Lung (tissue), 12 donors: Measurements from ENCODE around the gene MR1. TPM values are rescaled to one million over a fixed set of nuclear protein-coding genes. Genes with fewer than 3 reads are reported as not detected.

Source experiments
- ATAC-seq: fragments of 200-7000 bp; cut with Tn5 transposase; one replicate; pipeline ENCODE4 v1.9.1; 2020; ENCODE audit warnings: moderate number of reproducible peaks; ENCODE audit not compliant: insufficient read depth, low FRiP score
- DNase-seq, 3 donors: peaks; one replicate each; pipeline ENCODE4 v3.0.0-alpha.2; 2013 to 2017
- H3K27ac ChIP-seq, 2 donors: one replicate each; pipeline ENCODE4 v1.5.1; 2013; ENCODE audit warnings: mild to moderate bottlenecking in 2 of 2, moderate library complexity in 2 of 2, control low read depth in 1 of 2, inconsistent platforms in 1 of 2, low read depth in 1 of 2, low read length in 1 of 2
- H3K27me3 ChIP-seq, 3 donors: one replicate each; pipeline ENCODE4 v1.5.1; 2013; ENCODE audit warnings: low read length in 2 of 3; ENCODE audit not compliant: control insufficient read depth in 3 of 3, insufficient read depth in 3 of 3
- H3K36me3 ChIP-seq, 4 donors: one replicate each; pipeline ENCODE4 v1.5.1; 2013; ENCODE audit warnings: low read length in 4 of 4, mild to moderate bottlenecking in 1 of 4, moderate library complexity in 1 of 4; ENCODE audit not compliant: control insufficient read depth in 4 of 4, insufficient read depth in 4 of 4
- H3K4me1 ChIP-seq, 5 donors: one replicate each; pipeline ENCODE4 v1.5.1; 2013; ENCODE audit warnings: low read length in 5 of 5, mild to moderate bottlenecking in 2 of 5, moderate library complexity in 1 of 5; ENCODE audit not compliant: control insufficient read depth in 5 of 5, insufficient read depth in 5 of 5
- H3K4me3 ChIP-seq: one replicate; pipeline ENCODE4 v1.5.1; 2013; ENCODE audit warnings: mild to moderate bottlenecking, control low read depth, moderate library complexity
- H3K9ac ChIP-seq, 2 donors: one replicate each; pipeline ENCODE4 v1.5.1; 2013; ENCODE audit warnings: low read length in 2 of 2, control low read depth in 1 of 2; ENCODE audit not compliant: insufficient read depth in 1 of 2
- H3K9me3 ChIP-seq, 4 donors: one replicate each; pipeline ENCODE4 v1.5.1; 2013; ENCODE audit warnings: low read length in 3 of 4, mild to moderate bottlenecking in 1 of 4, moderate library complexity in 1 of 4; ENCODE audit not compliant: control insufficient read depth in 4 of 4, insufficient read depth in 3 of 4
- CTCF ChIP-seq: IDR thresholded peaks from 2 replicates; pipeline ENCODE4 v1.5.1; 2012; ENCODE audit warnings: mild to moderate bottlenecking; ENCODE audit errors: control extremely low read depth, extremely low read depth
- WGBS, 2 donors: extraction: QIAGEN DNeasy Blood & Tissue Kit; methylation state at CpG; one replicate each; pipeline ENCODE4 v1.1.7; 2013; 5-methylcytosine and 5-hydroxymethylcytosine counted together
- polyA plus RNA-seq, 2 donors: library from polyadenylated mRNA; stranded (reverse); fragments of 200-250 nt; gene quantifications; one replicate each; pipeline ENCODE4 v1.2.1, GENCODE V29; 2013
- total RNA-seq, 2 donors: library from RNA; depleted of rRNA in 1 of 2; stranded (reverse); fragments of >200 nt in 1 of 2; gene quantifications; one replicate each; pipeline ENCODE4 v1.2.1, GENCODE V29; 2014 to 2021
- donor health status: control.
- donor health status: control.
- donor health status: Bipolar disorder and iron deficiency.
- donor health status: healthy.
- donor health status: DM: yes; HTN: yes; CAD: no.

The MR1 gene
- total and polyA plus RNA-seq, 4 donors = 8.1 to 31.0 (median 23.9) TPM

- H3K27me3 ChIP-seq = no peaks in the 10 kb centered on the region
- WGBS, 2 donors = 22 to 61% methylated on average over 5 of the region's 5 CpGs
- no peak for TF ChIP-seq CTCF
- peaks cover 0 to 20% (median 3%) of the 10 kb centered on the region in 5 donors for H3K4me1 ChIP-seq
- no peak overlapping the region for H3K9ac ChIP-seq
- no peak for ATAC-seq
- no peaks in the 10 kb centered on the region for H3K9me3 ChIP-seq
- no peak overlapping the region for H3K27ac ChIP-seq
- H3K4me3 ChIP-seq = no peak overlapping the region
- no peak for DNase-seq
- no peaks in the 10 kb centered on the region for H3K36me3 ChIP-seq
Measured at GRCh38 chr1:181086926-181087325, 53.1 kb downstream of the MR1 start.

- WGBS, 2 donors = 39 to 63% methylated on average over 8 of the region's 8 CpGs
- H3K9ac ChIP-seq = no peak overlapping the region
- no peaks in the 10 kb centered on the region for H3K9me3 ChIP-seq
- no peaks in the 10 kb centered on the region for H3K36me3 ChIP-seq
- ATAC-seq (no peak), DNase-seq (no peak)
- no peaks in the 10 kb centered on the region for H3K27me3 ChIP-seq
- no peak overlapping the region for H3K27ac ChIP-seq
- H3K4me1 ChIP-seq = peaks cover 0 to 20% (median 6%) of the 10 kb centered on the region in 5 donors
- no peak for TF ChIP-seq CTCF
- no peak overlapping the region for H3K4me3 ChIP-seq
Measured at GRCh38 chr1:181087400-181087901, 53.7 kb downstream of the MR1 start.

- ATAC-seq (peak; percentile 87), DNase-seq (peak; percentile 97 to 98 (median 98))
- Histone ChIP-seq H3K9me3 (no peaks in the 10 kb centered on the region), H3K9ac (peak within 1 kb of the TSS; percentile 46 to 88), H3K36me3 (peaks cover 0 to 6% (median 0%) of the 10 kb centered on the region in 4 donors), H3K27ac (peak within 1 kb of the TSS; percentile 88 to 94), H3K4me3 (peak within 1 kb of the TSS; percentile 85), H3K4me1 (peaks cover 0 to 20% (median 7%) of the 10 kb centered on the region in 5 donors), H3K27me3 (no peaks in the 10 kb centered on the region)
- 4% methylated on average over 75 to 76 of the region's 76 CpGs for WGBS, 2 donors
- no peak for TF ChIP-seq CTCF
Measured at GRCh38 chr1:181088079-181089016, 54.6 kb downstream of the MR1 start, which contains the start of gene IER5. Gene IER5, plus strand, starts transcription at chr1:181088700. Its CDS starts 203 bp downstream, at chr1:181088903.
